Measurements from ENCODE around the gene ACBD3. TPM values are rescaled to one million over a fixed set of nuclear protein-coding genes. Genes with fewer than 3 reads are reported as not detected.

The ACBD3 gene
- total and polyA plus RNA-seq, 7 experiments from 2014 or later = 15.4 to 29.9 (median 24.4) TPM

- H3K27me3 Mint-ChIP-seq = no peaks in the 10 kb centered on the region
- no peak for ATAC-seq
- intact Hi-C loops (cut with micrococcal nuclease) = no loop called here
- H3K9me3 Mint-ChIP-seq = no peaks in the 10 kb centered on the region
- H3K4me1 ChIP-seq (ENCODE audit: control insufficient read depth in 2 of 2, insufficient read depth in 2 of 2, low read length in 2 of 2) = no peaks in the 10 kb centered on the region
- H3K27ac Mint-ChIP-seq = peak overlapping the region in 2 of 9 donors; percentile 2 to 62
- no peak overlapping the region for H3K4me3 Mint-ChIP-seq
- H3K27ac ChIP-seq (ENCODE audit: low read depth, low read length) = no peak overlapping the region
- H3K4me1 Mint-ChIP-seq = peaks cover 0 to 37% (median 6%) of the 10 kb centered on the region in 7 donors
- H3K36me3 ChIP-seq (ENCODE audit: control insufficient read depth in 2 of 3, insufficient read depth in 3 of 3, low read length in 3 of 3) = peaks cover 17 to 70% (median 19%) of the 10 kb centered on the region in 3 experiments
- H3K9me3 ChIP-seq (ENCODE audit: control insufficient read depth in 2 of 3, low read length in 3 of 3) = no peaks in the 10 kb centered on the region
- no peak overlapping the region for H3K4me3 ChIP-seq (ENCODE audit: low read length)
- ChIA-PET CTCF (interaction anchor here (0.7 kb wide), 2 partner anchors 17 to 18 kb away, joined by 3 to 5 read pairs; no protein-coding TSS in a partner anchor), POLR2A (interaction anchor here (1.2 kb wide), 1 partner anchor 30 kb away, joined by 3 read pairs; no protein-coding TSS in a partner anchor)
- H3K36me3 Mint-ChIP-seq = peaks cover 8 to 36% (median 11%) of the 10 kb centered on the region in 5 donors
- no peaks in the 10 kb centered on the region for H3K27me3 ChIP-seq (ENCODE audit: control insufficient read depth in 2 of 2, insufficient read depth in 2 of 2, low read length in 2 of 2)
- no peak for DNase-seq
Measured at GRCh38 chr1:226154593-226154992, 31.9 kb downstream of the ACBD3 start.

DNA sequence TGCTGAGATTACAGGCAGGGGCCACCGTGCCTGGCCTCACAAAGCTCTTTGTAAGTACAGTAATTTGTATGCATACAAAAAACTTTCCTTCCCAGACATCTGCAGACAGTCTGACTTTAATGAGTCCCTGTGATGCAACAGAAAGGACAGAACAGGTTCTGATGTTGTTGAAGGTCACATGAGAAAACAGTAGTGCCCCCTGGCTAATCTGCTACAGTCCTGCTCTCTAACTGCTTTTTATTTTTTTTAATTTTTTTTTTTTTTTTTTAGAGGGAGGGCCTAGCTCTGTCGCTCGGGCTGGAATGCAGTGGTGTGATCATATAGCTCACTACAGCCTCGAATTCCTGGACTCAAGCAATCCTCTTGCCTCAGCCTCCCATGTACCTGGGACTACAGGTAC lies 36.7 kb downstream of the ACBD3 start:
- no peaks in the 10 kb centered on the region for H3K4me1 ChIP-seq (ENCODE audit: control insufficient read depth in 2 of 2, insufficient read depth in 2 of 2, low read length in 2 of 2)
- H3K9me3 ChIP-seq (ENCODE audit: control insufficient read depth in 2 of 3, low read length in 3 of 3) = no peaks in the 10 kb centered on the region
- H3K4me3 ChIP-seq (ENCODE audit: low read length) = no peak overlapping the region
- DNase-seq (no peak), ATAC-seq (no peak)
- Mint-ChIP-seq H3K27me3 (no peaks in the 10 kb centered on the region), H3K4me1 (peaks cover 0 to 4% (median 0%) of the 10 kb centered on the region in 7 donors), H3K4me3 (no peak overlapping the region), H3K27ac (no peak overlapping the region), H3K36me3 (peaks cover 11 to 47% (median 18%) of the 10 kb centered on the region in 5 donors), H3K9me3 (no peaks in the 10 kb centered on the region)
- ChIA-PET CTCF (interaction anchor here (0.7 to 1.1 kb wide), 3 partner anchors 19 to 1220 kb away, joined by 3 to 4 read pairs (median 3); no protein-coding TSS in a partner anchor), POLR2A (no interaction called here)
- intact Hi-C loops (cut with micrococcal nuclease) = no loop called here
- H3K27me3 ChIP-seq (ENCODE audit: control insufficient read depth in 2 of 2, insufficient read depth in 2 of 2, low read length in 2 of 2) = no peaks in the 10 kb centered on the region
- no peak overlapping the region for H3K27ac ChIP-seq (ENCODE audit: low read depth, low read length)
- H3K36me3 ChIP-seq (ENCODE audit: control insufficient read depth in 2 of 3, insufficient read depth in 3 of 3, low read length in 3 of 3) = peaks cover 8 to 70% (median 15%) of the 10 kb centered on the region in 3 experiments

DNA sequence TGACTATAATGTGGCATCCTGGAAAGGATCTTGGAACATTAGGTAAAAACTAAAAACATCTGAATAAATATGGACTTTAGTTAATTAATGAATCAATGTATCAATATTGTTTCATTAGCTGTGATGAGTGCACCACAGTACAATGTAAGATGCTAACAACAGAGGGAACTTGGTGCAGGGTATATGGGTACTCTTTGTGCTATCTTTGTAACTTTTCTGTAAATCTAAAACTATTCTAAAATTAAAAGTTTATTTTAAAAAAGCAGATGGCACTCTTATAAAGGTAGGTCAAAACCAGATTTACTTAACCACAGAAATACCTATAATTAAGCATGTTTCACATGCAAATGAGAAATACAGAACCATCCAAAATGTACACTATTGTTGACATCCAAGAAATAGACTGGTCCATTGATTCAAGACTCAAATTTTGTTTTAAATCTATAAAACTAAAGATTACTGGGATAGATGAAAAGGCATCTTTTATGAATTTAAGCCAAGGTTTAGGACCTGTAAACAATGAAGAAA lies 38.4 kb downstream of the ACBD3 start:
- no peaks in the 10 kb centered on the region for H3K27me3 Mint-ChIP-seq
- no peak overlapping the region for H3K27ac Mint-ChIP-seq
- H3K4me3 Mint-ChIP-seq = no peak overlapping the region
- DNase-seq = no peak
- Histone ChIP-seq H3K9me3 (ENCODE audit: control insufficient read depth in 2 of 3, low read length in 3 of 3) (no peaks in the 10 kb centered on the region), H3K4me1 (ENCODE audit: control insufficient read depth in 2 of 2, insufficient read depth in 2 of 2, low read length in 2 of 2) (no peaks in the 10 kb centered on the region), H3K27me3 (ENCODE audit: control insufficient read depth in 2 of 2, insufficient read depth in 2 of 2, low read length in 2 of 2) (no peaks in the 10 kb centered on the region), H3K36me3 (ENCODE audit: control insufficient read depth in 2 of 3, insufficient read depth in 3 of 3, low read length in 3 of 3) (peaks cover 5 to 57% (median 15%) of the 10 kb centered on the region in 3 experiments), H3K4me3 (ENCODE audit: low read length) (no peak overlapping the region), H3K27ac (ENCODE audit: low read depth, low read length) (no peak overlapping the region)
- intact Hi-C loops (cut with micrococcal nuclease) = no loop called here
- no peaks in the 10 kb centered on the region for H3K4me1 Mint-ChIP-seq
- H3K9me3 Mint-ChIP-seq = no peaks in the 10 kb centered on the region
- CTCF ChIA-PET = no interaction called here
- ATAC-seq = no peak
- POLR2A ChIA-PET = interaction anchor here (0.9 kb wide), 1 partner anchor 36 kb away, joined by 4 read pairs; no protein-coding TSS in a partner anchor
- H3K36me3 Mint-ChIP-seq = peaks cover 13 to 46% (median 14%) of the 10 kb centered on the region in 5 donors

GRCh38 chr1:226144045-226144444 lies 42.5 kb downstream of the ACBD3 start:
- H3K9me3 ChIP-seq (ENCODE audit: control insufficient read depth in 2 of 3, low read length in 3 of 3) = no peaks in the 10 kb centered on the region
- H3K27ac ChIP-seq (ENCODE audit: low read depth, low read length) = no peak overlapping the region
- no peaks in the 10 kb centered on the region for H3K4me1 ChIP-seq (ENCODE audit: control insufficient read depth in 2 of 2, insufficient read depth in 2 of 2, low read length in 2 of 2)
- H3K27me3 ChIP-seq (ENCODE audit: control insufficient read depth in 2 of 2, insufficient read depth in 2 of 2, low read length in 2 of 2) = no peaks in the 10 kb centered on the region
- Mint-ChIP-seq H3K9me3 (no peaks in the 10 kb centered on the region), H3K27me3 (no peaks in the 10 kb centered on the region), H3K27ac (peak overlapping the region in 3 of 9 donors; percentile 1 to 53 (median 46)), H3K4me1 (no peaks in the 10 kb centered on the region), H3K36me3 (peaks cover 6 to 35% (median 14%) of the 10 kb centered on the region in 5 donors), H3K4me3 (no peak overlapping the region)
- peaks cover 0 to 33% (median 6%) of the 10 kb centered on the region in 3 experiments for H3K36me3 ChIP-seq (ENCODE audit: control insufficient read depth in 2 of 3, insufficient read depth in 3 of 3, low read length in 3 of 3)
- intact Hi-C loops (cut with micrococcal nuclease) = no loop called here
- POLR2A ChIA-PET = no interaction called here
- ATAC-seq = peak; percentile 34
- H3K4me3 ChIP-seq (ENCODE audit: low read length) = no peak overlapping the region
- CTCF ChIA-PET = no interaction called here
- no peak for DNase-seq

DNA sequence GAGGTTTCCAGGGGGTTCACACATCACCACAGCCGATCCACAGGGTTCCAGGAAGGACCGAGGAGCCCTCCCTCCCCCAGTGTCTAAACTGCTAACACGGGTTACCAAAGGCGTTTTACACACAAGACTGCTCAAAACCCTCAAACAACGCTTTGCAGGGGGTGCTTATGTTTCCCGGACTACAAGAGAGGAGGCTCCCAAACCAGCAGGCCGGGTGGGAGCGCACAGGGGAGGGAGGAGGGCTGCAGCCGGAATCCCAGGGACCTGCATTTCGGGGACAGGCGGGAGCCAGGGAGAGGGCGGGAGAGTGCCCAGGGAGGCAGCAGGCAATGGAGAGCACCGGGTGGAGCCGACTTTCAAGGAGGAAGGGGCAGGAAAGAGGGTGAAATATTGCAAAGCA lies 50.8 kb downstream of the ACBD3 start:
- H3K27ac Mint-ChIP-seq = no peak overlapping the region
- H3K4me1 Mint-ChIP-seq = peaks cover 0 to 5% (median 0%) of the 10 kb centered on the region in 7 donors
- ATAC-seq = no peak
- Histone ChIP-seq H3K4me1 (ENCODE audit: control insufficient read depth in 2 of 2, insufficient read depth in 2 of 2, low read length in 2 of 2) (no peaks in the 10 kb centered on the region), H3K9me3 (ENCODE audit: control insufficient read depth in 2 of 3, low read length in 3 of 3) (no peaks in the 10 kb centered on the region), H3K36me3 (ENCODE audit: control insufficient read depth in 2 of 3, insufficient read depth in 3 of 3, low read length in 3 of 3) (no peaks in the 10 kb centered on the region), H3K27me3 (ENCODE audit: control insufficient read depth in 2 of 2, insufficient read depth in 2 of 2, low read length in 2 of 2) (no peaks in the 10 kb centered on the region), H3K27ac (ENCODE audit: low read depth, low read length) (no peak overlapping the region), H3K4me3 (ENCODE audit: low read length) (no peak overlapping the region)
- intact Hi-C loops (cut with micrococcal nuclease) = no loop called here
- no peak for DNase-seq
- no peaks in the 10 kb centered on the region for H3K9me3 Mint-ChIP-seq
- H3K4me3 Mint-ChIP-seq = no peak overlapping the region
- ChIA-PET POLR2A (no interaction called here), CTCF (no interaction called here)
- H3K27me3 Mint-ChIP-seq = no peaks in the 10 kb centered on the region
- H3K36me3 Mint-ChIP-seq = no peaks in the 10 kb centered on the region

GRCh38 chr1:226135059-226135651 lies 51.4 kb downstream of the ACBD3 start:
- DNase-seq (no peak), ATAC-seq (no peak)
- H3K4me1 Mint-ChIP-seq = peaks cover 0 to 5% (median 0%) of the 10 kb centered on the region in 7 donors
- Histone ChIP-seq H3K4me3 (ENCODE audit: low read length) (no peak overlapping the region), H3K9me3 (ENCODE audit: control insufficient read depth in 2 of 3, low read length in 3 of 3) (no peaks in the 10 kb centered on the region), H3K27me3 (ENCODE audit: control insufficient read depth in 2 of 2, insufficient read depth in 2 of 2, low read length in 2 of 2) (no peaks in the 10 kb centered on the region), H3K36me3 (ENCODE audit: control insufficient read depth in 2 of 3, insufficient read depth in 3 of 3, low read length in 3 of 3) (no peaks in the 10 kb centered on the region), H3K4me1 (ENCODE audit: control insufficient read depth in 2 of 2, insufficient read depth in 2 of 2, low read length in 2 of 2) (no peaks in the 10 kb centered on the region), H3K27ac (ENCODE audit: low read depth, low read length) (no peak overlapping the region)
- peaks cover 0 to 2% (median 0%) of the 10 kb centered on the region in 5 donors for H3K36me3 Mint-ChIP-seq
- no peaks in the 10 kb centered on the region for H3K27me3 Mint-ChIP-seq
- no peaks in the 10 kb centered on the region for H3K9me3 Mint-ChIP-seq
- intact Hi-C loops (cut with micrococcal nuclease) = no loop called here
- ChIA-PET POLR2A (no interaction called here), CTCF (no interaction called here)
- peak overlapping the region in 1 of 9 donors; percentile 9 for H3K27ac Mint-ChIP-seq
- H3K4me3 Mint-ChIP-seq = no peak overlapping the region

Data from naive thymus-derived CD4-positive, alpha-beta T cell (primary cell).